Measurements from ENCODE around the gene PACS1.

- TF ChIP-seq CTCF (IDR thresholded peaks at IDR 0.05) (no peak), POLR2A (IDR thresholded peaks at IDR 0.05) (no peak)
Measured at GRCh38 chr11:66281776-66282467, 211.8 kb downstream of the PACS1 start.

Measured in stomach (tissue), 4 donors.